ENCODE data around the gene TSC22D1. TPM values are rescaled to one million over a fixed set of nuclear protein-coding genes. Genes with fewer than 3 reads are reported as not detected.
A peak's percentile ranks its signal among the peaks of the same experiment; 100 is the strongest.
"Not testable (repeated sequence)": the region's sequence is repeated elsewhere in the genome, so short reads cannot be mapped to it uniquely, and the experiment has no call there.

Gene TSC22D1
- total RNA-seq: 144 TPM

DNA sequence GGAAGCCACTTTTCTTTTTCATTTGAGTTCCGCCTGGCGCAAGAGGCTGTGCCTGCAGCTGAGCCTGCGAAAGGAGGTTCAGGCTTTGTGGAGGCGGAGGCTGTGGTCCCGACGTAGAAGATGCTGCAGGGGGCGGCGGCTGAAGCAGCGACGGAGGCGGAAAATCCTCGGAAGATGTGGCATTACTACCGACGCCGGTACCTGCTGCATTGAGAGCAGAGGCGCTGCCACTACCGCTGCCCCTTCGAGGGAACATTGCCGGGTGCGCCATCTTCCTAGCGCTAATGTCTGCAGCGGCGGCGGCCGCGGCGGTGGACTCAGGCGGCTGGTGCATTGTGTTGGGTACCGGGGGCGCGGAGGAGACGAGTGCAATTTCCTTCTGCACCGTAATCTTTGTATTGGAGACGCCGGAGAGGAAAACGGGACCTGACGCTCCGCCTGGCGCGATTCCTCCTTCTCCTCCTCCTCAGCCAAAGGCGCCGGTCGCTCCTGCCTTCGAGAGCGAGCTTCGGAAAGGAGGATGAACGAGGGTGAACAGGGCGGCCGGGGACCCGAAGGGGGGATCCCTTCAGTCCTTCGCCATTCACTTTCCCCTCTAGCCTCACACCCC lies at the start of gene TSC22D1:
Gene TSC22D1 (minus strand): TSS at position 590 of the 610 bp plus-strand sequence. CDS start 256 bp downstream, at position 334.
- DNase-seq: peak; percentile 66

DNA sequence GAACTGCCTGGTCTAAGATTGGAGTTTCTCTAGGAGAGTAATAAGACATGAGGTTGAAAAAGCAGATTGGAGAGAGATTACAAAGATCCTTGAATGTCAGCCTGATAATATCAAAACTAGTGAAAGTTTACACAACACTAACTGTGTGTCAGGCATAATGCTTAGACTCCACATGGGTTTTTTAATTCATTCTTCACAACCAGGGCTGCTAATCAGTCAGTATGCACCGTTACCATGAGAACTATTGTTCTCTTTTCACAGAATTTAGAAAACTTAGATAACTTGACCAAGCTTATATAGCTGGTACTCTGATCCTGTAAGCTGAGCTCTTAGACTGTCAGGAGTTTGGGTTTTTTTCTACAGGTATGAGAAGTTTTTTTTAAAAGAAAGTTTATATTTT lies 46.6 kb upstream of the TSC22D1 start:
- no peak for DNase-seq

DNA sequence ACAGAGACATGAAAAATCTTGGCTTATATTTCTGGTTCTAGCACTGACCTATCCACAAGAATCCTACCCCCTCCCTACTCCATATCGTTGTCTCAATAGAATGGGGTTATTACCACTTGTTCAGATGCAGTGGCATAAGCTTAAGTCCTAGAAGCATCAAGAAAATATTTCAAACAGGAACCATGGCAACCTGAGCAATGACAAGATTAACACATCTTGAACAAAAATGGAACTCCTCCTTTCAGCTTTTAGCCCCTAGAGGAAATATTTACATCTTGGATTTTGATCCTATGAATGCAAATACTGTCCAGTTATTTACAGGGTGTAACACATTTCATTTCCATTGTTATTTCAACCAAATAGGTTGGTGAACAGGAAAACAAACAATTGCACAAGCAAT lies 46.1 kb upstream of the TSC22D1 start:
- DNase-seq: no peak

DNA sequence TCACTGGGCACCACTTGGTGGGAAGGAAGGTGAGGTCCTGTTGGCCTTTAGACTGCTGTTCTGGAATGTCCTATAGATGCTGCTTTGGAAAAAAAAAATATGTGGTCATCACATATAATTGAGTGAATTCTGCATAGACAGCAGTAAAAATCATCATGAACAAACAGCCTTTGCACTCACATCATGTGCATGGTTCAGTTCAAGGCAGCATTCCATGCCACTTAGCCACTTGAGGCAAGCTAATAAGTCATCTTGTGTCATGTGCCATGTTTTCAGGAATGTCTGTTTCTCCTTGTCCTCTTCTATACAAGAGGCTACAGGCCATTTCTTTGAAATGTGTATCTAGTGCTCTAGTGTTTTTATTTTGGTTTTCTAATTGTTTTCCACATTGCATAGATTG lies 43.9 kb upstream of the TSC22D1 start:
- no peak for DNase-seq

- no peak for DNase-seq
These were observed 43.5 kb upstream of the TSC22D1 start for GRCh38 chr13:44619651-44620050.

DNA sequence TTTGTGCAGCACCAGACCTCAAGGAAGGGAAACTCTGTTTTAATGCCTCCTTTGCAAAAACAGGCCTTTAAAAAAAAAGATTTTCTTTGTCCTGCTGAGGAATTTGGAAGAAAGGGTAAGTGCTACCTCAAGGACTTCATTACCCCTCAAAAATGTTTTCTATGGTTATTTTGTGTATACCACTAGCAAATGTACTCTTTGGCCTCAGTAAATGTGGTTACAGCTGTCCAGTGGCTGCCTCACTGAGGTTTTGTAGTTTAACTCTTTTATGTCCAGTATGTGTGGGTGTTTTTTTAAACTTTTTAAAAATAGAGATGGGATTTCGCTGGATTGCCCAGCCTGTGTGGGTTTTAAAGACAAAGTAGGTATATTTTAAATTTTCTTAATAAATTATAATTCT lies 42.2 kb upstream of the TSC22D1 start:
- DNase-seq: no peak

- DNase-seq: no peak
These were observed 41.5 kb upstream of the TSC22D1 start for GRCh38 chr13:44617648-44618047.

DNA sequence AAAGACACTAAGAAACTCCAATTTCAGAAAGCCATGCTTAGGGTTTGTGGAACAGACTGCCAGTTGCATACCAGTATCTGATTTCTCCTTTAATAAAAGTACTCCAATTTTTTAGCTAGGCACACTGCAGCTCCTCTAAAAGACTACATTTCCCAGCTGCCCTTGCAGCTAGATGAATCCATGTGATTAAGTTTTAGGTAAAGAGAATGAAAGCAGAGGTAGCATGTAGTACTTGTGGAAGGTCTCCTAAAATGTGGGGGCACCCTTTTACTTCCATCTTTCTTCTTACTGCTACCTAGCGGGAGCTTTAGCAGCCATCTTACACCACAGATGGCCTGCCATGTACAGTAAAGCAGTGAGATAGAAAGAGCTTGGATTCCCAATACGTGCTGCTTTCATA lies 33.0 kb upstream of the TSC22D1 start:
- DNase-seq: no peak

DNA sequence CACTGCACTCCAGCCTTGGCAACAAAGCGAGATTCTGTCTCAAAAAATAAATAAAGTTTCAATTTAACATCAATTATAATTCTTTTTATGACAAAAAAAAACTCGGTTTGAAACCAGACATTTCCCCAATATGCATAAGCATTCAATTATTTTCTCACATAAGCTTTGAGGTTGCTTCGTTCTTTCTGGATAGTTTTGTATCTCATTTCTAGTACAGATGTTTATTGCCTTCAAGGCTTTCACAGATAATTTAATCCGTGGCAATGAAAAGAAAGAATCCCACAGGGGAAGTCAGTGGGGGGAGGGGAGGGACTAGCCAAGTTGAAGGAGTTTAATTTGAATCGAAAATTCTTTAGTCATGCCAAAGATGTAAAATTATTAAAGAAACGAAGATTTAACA lies 29.6 kb upstream of the TSC22D1 start:
- DNase-seq: no peak

DNA sequence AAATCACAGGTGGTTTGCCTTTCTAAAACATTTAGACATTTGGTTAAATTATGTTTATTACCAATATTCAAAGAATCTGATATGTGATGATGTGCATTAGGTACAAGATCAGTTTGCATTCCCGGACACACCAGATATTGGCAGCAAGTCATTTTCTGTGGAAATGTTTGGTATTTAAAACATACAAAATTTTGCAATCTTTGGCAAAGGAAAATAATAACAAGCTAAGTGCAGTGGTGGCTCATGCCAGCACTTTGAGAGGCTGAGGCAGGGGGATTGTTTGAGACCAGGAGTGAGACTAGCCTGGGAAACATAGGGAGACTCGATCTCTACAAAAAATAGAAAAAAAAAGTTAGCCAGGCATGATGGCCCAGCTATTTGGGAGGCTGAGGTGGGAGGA lies 29.1 kb upstream of the TSC22D1 start:
- no peak for DNase-seq

GRCh38 chr13:44601586-44601985 lies 25.5 kb upstream of the TSC22D1 start:
- DNase-seq: no peak

GRCh38 chr13:44593861-44594592 lies 17.9 kb upstream of the TSC22D1 start:
- not testable (repeated sequence) for DNase-seq

- DNase-seq: no peak
These were observed 16.2 kb upstream of the TSC22D1 start for GRCh38 chr13:44592216-44592847.

DNA sequence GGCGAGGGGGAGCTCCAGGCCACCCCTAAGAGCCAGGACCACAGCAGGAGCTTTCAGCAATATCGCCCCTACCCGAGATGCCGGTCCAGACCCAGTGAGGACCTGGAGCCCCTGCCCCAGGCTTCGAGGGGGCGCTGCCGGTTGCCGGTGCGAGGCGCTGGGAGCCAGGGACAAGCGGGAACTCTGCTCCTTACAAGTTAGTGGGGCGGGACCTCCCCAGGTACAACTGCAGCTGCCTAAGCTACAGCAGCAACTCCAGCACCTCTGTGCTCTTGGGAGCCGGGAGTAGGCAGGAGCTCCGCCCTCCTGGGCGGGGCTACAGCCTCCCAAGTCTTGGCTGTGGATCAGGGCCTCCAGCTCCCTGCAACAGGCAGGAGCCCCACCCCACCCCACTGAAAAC lies 15.2 kb upstream of the TSC22D1 start:
- no peak for DNase-seq

GRCh38 chr13:44583137-44583536 lies 7.0 kb upstream of the TSC22D1 start:
- DNase-seq: no peak

- peak; percentile 82 for DNase-seq
These were observed 1.9 kb upstream of the TSC22D1 start for GRCh38 chr13:44578067-44578400.

GRCh38 chr13:44577236-44578066 lies 1.3 kb upstream of the TSC22D1 start:
- DNase-seq: peak; percentile 99

- DNase-seq: peak; percentile 60
These were observed 463 bp upstream of the TSC22D1 start for GRCh38 chr13:44576351-44577235.

GRCh38 chr13:44575035-44575434 lies 1.1 kb downstream of the TSC22D1 start:
- no peak for DNase-seq

GRCh38 chr13:44574466-44574855 lies 1.7 kb downstream of the TSC22D1 start:
- DNase-seq: no peak

GRCh38 chr13:44573790-44574465 lies 2.2 kb downstream of the TSC22D1 start:
- DNase-seq: peak; percentile 40
